ENCODE data around the gene MAN1C1.
A peak's percentile ranks its signal among the peaks of the same experiment; 100 is the strongest.
"Not testable (repeated sequence)": the region's sequence is repeated elsewhere in the genome, so short reads cannot be mapped to it uniquely, and the experiment has no call there.

The MAN1C1 gene

GRCh38 chr1:25583519-25584370 is 32.8 kb upstream of the MAN1C1 start:
- no peak for DNase-seq

- no peak for DNase-seq
Measured at GRCh38 chr1:25586181-25586588, 30.4 kb upstream of the MAN1C1 start.

- DNase-seq: peak; percentile 21
Measured at GRCh38 chr1:25587290-25587689, 29.3 kb upstream of the MAN1C1 start.

- DNase-seq: not testable (repeated sequence)
Measured at GRCh38 chr1:25588224-25588623, 28.4 kb upstream of the MAN1C1 start.

- not testable (repeated sequence) for DNase-seq
Measured at GRCh38 chr1:25588786-25589185, 27.8 kb upstream of the MAN1C1 start.

- no peak for DNase-seq
Measured at GRCh38 chr1:25590096-25590824, 26.3 kb upstream of the MAN1C1 start.

GRCh38 chr1:25593861-25594260 is 22.7 kb upstream of the MAN1C1 start:
- no peak for DNase-seq

- no peak for DNase-seq
Measured at GRCh38 chr1:25594971-25595370, 21.6 kb upstream of the MAN1C1 start.

- DNase-seq: not testable (repeated sequence)
Measured at GRCh38 chr1:25596641-25597040, 19.9 kb upstream of the MAN1C1 start.

- DNase-seq: no peak
Measured at GRCh38 chr1:25598879-25599278, 17.7 kb upstream of the MAN1C1 start.

- DNase-seq: no peak
Measured at GRCh38 chr1:25599969-25600610, 16.5 kb upstream of the MAN1C1 start.

- not testable (repeated sequence) for DNase-seq
Measured at GRCh38 chr1:25600971-25601699, 15.5 kb upstream of the MAN1C1 start.

- not testable (repeated sequence) for DNase-seq
Measured at GRCh38 chr1:25603779-25604538, 12.6 kb upstream of the MAN1C1 start.

- DNase-seq: no peak
Measured at GRCh38 chr1:25607123-25607522, 9.5 kb upstream of the MAN1C1 start.

GRCh38 chr1:25608488-25609178 is 8.0 kb upstream of the MAN1C1 start:
- DNase-seq: peak; percentile 90

- no peak for DNase-seq
Measured at GRCh38 chr1:25609921-25610320, 6.7 kb upstream of the MAN1C1 start.

GRCh38 chr1:25610822-25611630 is 5.6 kb upstream of the MAN1C1 start:
- DNase-seq: peak; percentile 40

- no peak for DNase-seq
Measured at GRCh38 chr1:25611843-25612242, 4.7 kb upstream of the MAN1C1 start.

- no peak for DNase-seq
Measured at GRCh38 chr1:25612421-25612820, 4.2 kb upstream of the MAN1C1 start.

- DNase-seq: no peak
Measured at GRCh38 chr1:25613091-25613490, 3.5 kb upstream of the MAN1C1 start.
